ACC112 (cell line): ENCODE data around the gene AFF4.
"Not testable (repeated sequence)": the region's sequence is repeated elsewhere in the genome, so short reads cannot be mapped to it uniquely, and the experiment has no call there.

ENCODE experiments used
- H2AFZ ChIP-seq: fragments of 200-600 bp; sonication (generic); one replicate; pipeline ENCODE4 v1.6.0; 2017; ENCODE audit warnings: antibody characterized with exemption, low read length; ENCODE audit not compliant: unreplicated experiment
- H3K27ac ChIP-seq: fragments of 200-600 bp; sonication (generic); 2 replicates; pipeline ENCODE4 v1.5.1; 2014; ENCODE audit warnings: low read depth, mild to moderate bottlenecking, antibody characterized with exemption, low read length, moderate library complexity
- H3K27me3 ChIP-seq: fragments of 200-600 bp; sonication (generic); 2 replicates; pipeline ENCODE4 v1.6.1; 2014; ENCODE audit warnings: mild to moderate bottlenecking, antibody characterized with exemption, low read length, moderate library complexity, mixed read lengths; ENCODE audit not compliant: insufficient read depth
- H3K36me3 ChIP-seq: fragments of 200-600 bp; sonication (generic); 2 replicates; pipeline ENCODE4 v1.6.1; 2016; ENCODE audit warnings: mild to moderate bottlenecking, antibody characterized with exemption, low read length, moderate library complexity, mixed read lengths; ENCODE audit not compliant: insufficient read depth
- H3K4me1 ChIP-seq: fragments of 200-600 bp; sonication (generic); one replicate; pipeline ENCODE4 v1.6.1; 2016; ENCODE audit warnings: low read length, mixed read lengths; ENCODE audit not compliant: insufficient read depth, unreplicated experiment, control insufficient read depth
- H3K4me3 ChIP-seq: fragments of 200-600 bp; sonication (generic); 2 replicates; pipeline ENCODE4 v1.5.1; 2014; ENCODE audit warnings: mild to moderate bottlenecking, low read depth, low read length
- H3K79me2 ChIP-seq: fragments of 200-600 bp; sonication (generic); one replicate; pipeline ENCODE4 v1.6.0; 2016; ENCODE audit warnings: low read length; ENCODE audit not compliant: control insufficient read depth, unreplicated experiment, insufficient read depth

AFF4 gene

DNA sequence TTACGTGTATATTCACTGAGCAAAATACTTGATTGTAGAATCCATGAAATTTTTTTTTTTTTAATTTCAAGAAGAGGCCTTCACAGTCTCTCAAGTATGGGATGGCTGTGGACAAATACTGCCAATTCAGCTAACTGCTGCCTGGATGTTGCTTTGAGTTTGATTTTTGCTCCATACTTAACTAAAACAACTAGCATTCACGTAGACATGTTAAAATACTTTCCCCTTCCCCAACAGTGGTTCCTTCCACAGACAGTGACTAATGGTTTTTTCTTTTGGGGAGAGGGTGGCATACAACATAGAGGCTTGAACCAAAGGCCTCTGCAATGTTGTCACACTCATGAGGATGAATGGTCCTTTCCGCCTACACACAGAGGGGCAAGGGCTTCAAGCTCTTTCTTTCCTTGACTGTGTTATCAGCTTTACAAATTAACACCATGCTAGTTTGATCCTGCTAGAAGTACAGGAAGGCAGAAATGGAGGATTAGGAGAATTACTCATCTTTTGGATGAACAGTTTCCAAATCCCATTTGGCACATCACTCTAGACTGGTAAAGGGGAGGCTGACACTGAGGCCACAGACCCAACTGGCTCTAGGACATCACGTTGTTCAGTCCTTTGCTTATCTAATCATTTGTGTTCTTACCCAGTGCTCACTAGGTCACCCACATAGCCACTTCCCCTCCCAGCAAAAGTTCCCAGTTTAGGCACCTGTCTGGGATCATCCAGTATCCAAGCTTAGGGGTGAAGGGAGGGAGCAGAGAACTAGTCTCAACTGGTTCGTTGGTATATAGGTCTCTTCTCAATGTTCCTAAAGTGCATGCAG, 91.8 kb downstream of the AFF4 start:
- peaks cover 15% of the 10 kb centered on the region for H3K79me2 ChIP-seq
- no peak overlapping the region for H2AFZ ChIP-seq
- H3K4me3 ChIP-seq, result no peak overlapping the region
- H3K27ac ChIP-seq, result no peak overlapping the region
- peaks cover 6% of the 10 kb centered on the region for H3K4me1 ChIP-seq
- peaks cover 2% of the 10 kb centered on the region for H3K36me3 ChIP-seq
- H3K27me3 ChIP-seq, result no peaks in the 10 kb centered on the region

DNA sequence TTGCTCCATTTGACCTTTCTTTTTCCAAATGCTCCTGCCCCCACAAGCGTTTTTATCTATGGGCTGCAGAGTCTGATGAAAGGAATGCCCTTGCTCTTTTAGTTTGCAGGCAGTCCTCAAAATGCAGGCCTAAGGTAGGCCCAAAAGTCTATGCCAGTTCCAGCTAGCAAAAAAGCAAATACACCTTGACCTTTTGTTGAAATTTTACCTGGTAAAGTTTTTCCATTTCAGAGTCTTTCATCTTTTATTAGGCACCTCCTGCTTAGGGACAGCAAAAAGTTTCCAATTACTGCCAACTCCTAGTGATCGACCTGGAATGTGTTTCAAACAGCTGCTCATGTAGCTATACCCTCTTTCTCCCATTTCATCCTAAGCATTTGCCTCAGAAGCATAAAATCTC, 92.6 kb downstream of the AFF4 start:
- Histone ChIP-seq H2AFZ (no peak overlapping the region), H3K36me3 (peaks cover 2% of the 10 kb centered on the region), H3K27me3 (no peaks in the 10 kb centered on the region), H3K4me1 (peaks cover 6% of the 10 kb centered on the region), H3K27ac (no peak overlapping the region), H3K79me2 (peaks cover 15% of the 10 kb centered on the region), H3K4me3 (no peak overlapping the region)

DNA sequence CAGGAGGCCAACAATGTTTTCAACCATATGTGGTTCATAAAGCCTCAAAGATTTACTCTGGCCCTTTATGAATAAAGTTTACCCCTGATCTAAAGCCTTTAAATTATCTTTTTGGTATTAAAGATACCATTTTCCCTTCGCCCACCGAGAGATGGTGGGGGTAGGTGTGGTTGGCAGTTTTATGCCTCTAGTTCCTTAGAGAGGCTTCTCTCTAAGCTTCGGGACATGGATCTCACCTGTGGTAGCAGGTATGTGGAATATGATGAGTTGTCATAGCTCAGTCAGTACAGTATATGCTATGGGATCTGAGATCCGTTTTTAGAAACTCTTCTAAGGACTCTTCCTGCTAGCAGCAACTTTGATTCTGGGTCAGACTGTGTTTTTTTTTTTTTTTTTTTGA, 94.7 kb downstream of the AFF4 start:
- H3K4me3 ChIP-seq, result no peak overlapping the region
- H3K4me1 ChIP-seq, result peaks cover 12% of the 10 kb centered on the region
- H3K27me3 ChIP-seq, result no peaks in the 10 kb centered on the region
- peaks cover under 1% of the 10 kb centered on the region for H3K36me3 ChIP-seq
- H3K27ac ChIP-seq, result no peak overlapping the region
- no peak overlapping the region for H2AFZ ChIP-seq
- peaks cover 15% of the 10 kb centered on the region for H3K79me2 ChIP-seq

DNA sequence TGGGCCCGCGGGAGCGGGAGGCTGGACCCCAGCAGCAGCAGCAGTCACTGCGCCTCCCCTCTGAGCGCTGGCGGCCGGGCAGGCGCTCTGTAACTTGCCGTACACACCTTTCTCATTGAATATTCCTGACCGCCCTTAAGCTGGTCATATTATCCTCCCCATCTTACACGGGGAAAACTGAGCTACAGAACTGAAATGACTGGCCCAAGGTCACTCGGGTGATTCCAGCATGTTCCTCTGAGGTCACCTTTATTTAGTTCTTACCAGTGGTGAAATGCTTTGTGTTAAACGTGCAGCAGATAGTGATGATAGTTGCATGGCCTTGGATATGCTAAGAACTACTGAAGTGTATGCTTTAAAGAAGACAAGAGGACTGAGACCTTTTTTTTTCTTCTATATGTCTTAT, 96.4 kb downstream of the AFF4 start:
- peaks cover 12% of the 10 kb centered on the region for H3K4me1 ChIP-seq

DNA sequence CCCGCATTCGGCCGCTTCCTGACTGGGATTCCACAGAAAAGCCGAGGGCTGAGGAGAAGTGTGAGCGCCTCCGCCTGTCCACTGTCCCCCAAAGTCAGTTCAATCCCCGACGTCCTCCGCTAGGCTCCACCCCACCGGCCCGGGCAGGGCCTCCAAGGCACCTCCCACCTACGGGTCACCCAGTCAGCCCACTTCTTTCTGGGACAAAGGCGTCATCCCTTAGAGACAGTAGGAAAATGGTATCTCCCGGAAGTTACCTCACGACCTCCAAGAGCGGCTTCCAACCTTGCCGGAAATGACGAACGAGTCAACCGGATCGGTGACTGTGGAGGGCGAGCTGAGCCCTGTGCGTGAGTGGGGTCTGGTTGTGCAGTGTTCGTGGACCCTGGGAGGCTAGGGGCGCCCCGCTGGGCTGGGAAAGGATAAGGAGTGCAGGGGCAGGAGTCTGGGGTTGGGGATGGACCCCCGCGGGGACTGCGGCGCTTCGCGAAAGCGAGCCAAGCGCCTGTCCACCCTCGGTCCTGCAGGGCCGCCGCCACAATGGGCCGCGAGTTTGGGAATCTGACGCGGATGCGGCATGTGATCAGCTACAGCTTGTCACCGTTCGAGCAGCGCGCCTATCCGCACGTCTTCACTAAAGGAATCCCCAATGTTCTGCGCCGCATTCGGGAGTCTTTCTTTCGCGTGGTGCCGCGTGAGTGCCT, 96.9 kb downstream of the AFF4 start, which contains the start of the genes GDF9 and UQCRQ:
TSS of gene GDF9 (minus strand) at position 128 of the 704 bp plus-strand sequence. CDS start 1,936 bp downstream, outside the sequence.
TSS of gene UQCRQ (plus strand) at position 301 of the 704 bp plus-strand sequence. CDS start at position 541, 240 bp downstream.
- Histone ChIP-seq H3K27me3 (no peaks in the 10 kb centered on the region), H2AFZ (peak within 1 kb of the TSS; percentile 92), H3K27ac (peak within 1 kb of the TSS; percentile 70)

More for the DNA sequence above, 96.4 kb downstream of the AFF4 start:
- peaks cover 15% of the 10 kb centered on the region for H3K79me2 ChIP-seq
- no peaks in the 10 kb centered on the region; the same call in 1 of the 2 replicates for H3K36me3 ChIP-seq
- peak overlapping the region; percentile 93 for H3K4me3 ChIP-seq
- H2AFZ ChIP-seq, result peak overlapping the region; percentile 61
- H3K27ac ChIP-seq, result peak overlapping the region; percentile 69
- H3K27me3 ChIP-seq, result no peaks in the 10 kb centered on the region

DNA sequence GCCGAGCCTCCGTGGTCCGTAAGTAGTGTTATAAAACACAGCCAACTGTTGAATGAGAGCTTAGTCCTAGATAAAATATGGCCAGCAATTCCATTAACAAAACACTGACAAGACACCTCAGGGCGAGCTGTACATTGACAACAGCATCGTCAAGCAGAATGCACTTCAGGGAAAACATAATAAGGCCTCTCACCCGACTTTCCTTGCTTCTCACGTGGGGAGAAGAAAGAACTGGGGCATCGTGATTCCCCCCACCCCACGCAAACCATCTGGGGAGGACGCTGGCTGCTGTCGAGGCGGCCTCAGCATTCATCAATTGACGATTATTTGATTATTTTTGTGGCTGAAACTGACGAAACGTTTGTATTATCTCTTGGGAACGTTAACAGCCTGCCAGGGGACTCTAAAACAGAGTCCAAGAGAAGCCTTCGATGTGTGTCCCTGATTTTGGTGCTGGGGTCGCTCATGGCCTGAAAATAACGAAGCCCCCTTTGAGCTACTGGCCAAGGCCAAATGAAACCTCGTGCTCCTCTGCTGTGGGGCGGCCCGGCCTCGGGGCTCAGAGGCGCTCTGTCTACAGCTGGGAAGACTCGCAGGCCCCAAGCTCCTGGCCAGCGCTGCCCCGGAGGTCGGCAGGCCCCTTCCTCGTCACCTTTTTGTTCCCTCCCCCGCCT, 97.6 kb downstream of the AFF4 start:
- H3K4me1 ChIP-seq, result peaks cover 12% of the 10 kb centered on the region
- H3K4me3 ChIP-seq, result peak overlapping the region; percentile 93
- H2AFZ ChIP-seq, result peak overlapping the region; percentile 92
- peak overlapping the region; percentile 70 for H3K27ac ChIP-seq
- H3K79me2 ChIP-seq, result peaks cover 15% of the 10 kb centered on the region
- no peaks in the 10 kb centered on the region; the same call in 1 of the 2 replicates for H3K36me3 ChIP-seq
- no peaks in the 10 kb centered on the region for H3K27me3 ChIP-seq

More for the DNA sequence above, 96.9 kb downstream of the AFF4 start, which contains the start of the genes GDF9 and UQCRQ:
- peaks cover 12% of the 10 kb centered on the region for H3K4me1 ChIP-seq
- peak within 1 kb of the TSS; percentile 93 for H3K4me3 ChIP-seq
- no peaks in the 10 kb centered on the region; the same call in 1 of the 2 replicates for H3K36me3 ChIP-seq
- H3K79me2 ChIP-seq, result peaks cover 15% of the 10 kb centered on the region

DNA sequence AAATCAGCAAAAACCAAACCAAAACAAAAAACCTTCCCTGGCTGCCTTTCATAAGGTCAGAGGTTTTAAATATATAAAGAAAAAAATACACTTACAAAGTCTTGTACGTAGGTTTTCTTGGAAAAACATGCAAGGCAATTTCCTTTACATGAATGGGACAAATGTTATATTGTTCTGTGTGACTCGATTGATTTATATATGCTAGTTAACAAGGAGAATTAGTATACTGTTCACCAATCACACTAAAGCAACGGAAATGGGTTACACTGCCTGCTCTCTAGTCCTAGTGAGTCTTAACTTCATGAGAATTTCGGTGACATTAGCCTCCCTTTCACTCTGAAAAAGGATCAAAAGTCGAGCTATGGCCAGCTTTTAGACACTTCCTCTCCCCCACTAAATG, 102.7 kb downstream of the AFF4 start:
- Histone ChIP-seq H3K36me3 (no peaks in the 10 kb centered on the region), H3K4me3 (no peak overlapping the region), H3K27me3 (no peaks in the 10 kb centered on the region), H3K79me2 (no peaks in the 10 kb centered on the region), H3K27ac (no peak overlapping the region), H2AFZ (no peak overlapping the region), H3K4me1 (peaks cover 5% of the 10 kb centered on the region)

DNA sequence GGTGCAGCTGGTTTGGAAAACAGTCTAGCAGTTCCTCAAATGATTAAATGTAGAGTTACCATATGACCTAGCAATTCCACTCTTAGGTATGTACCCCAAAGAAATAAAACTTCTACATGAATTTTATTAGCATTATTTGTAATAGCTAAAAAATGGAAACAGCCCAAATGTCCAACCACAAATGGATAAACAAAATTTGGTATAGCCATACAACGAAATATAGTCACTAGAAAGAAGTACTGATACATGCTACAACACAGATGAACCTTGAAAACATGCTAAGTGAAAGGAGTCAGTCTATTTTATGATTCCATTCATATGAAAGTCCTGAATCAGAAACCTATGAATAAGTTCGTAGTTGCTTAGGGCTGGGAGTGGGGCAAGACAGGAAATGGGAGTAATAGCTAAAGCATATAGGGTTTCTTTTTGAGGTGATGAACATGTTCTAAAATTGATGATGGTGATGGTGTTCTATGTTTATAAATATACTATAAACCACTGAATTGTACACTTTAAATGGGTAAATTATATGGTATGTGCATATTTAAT, 103.5 kb downstream of the AFF4 start:
- H3K79me2 ChIP-seq, result no peaks in the 10 kb centered on the region
- no peaks in the 10 kb centered on the region for H3K36me3 ChIP-seq
- H3K4me1 ChIP-seq, result no peaks in the 10 kb centered on the region
- no peak overlapping the region for H2AFZ ChIP-seq
- H3K27ac ChIP-seq, result no peak overlapping the region
- no peak overlapping the region for H3K4me3 ChIP-seq
- H3K27me3 ChIP-seq, result no peaks in the 10 kb centered on the region

DNA sequence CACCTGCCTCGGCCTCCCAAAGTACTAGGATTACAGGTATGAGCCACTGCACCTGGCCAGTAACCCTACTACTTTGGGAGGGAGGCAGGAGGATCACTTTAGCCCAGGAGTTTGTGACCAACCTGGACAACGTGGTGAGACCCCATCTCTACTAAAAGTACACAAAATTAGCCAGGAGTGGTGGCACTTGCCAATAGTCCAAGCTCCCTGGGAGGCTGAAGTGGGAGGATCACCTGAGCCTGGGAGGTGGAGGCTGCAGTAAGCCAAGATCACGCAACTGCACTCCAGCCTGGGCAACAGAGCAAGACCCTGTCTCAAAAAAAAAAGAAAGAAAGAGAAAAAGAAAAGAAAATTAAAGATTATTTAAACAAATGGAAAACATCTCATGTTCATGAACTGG, 107.4 kb downstream of the AFF4 start:
- no peaks in the 10 kb centered on the region for H3K4me1 ChIP-seq

DNA sequence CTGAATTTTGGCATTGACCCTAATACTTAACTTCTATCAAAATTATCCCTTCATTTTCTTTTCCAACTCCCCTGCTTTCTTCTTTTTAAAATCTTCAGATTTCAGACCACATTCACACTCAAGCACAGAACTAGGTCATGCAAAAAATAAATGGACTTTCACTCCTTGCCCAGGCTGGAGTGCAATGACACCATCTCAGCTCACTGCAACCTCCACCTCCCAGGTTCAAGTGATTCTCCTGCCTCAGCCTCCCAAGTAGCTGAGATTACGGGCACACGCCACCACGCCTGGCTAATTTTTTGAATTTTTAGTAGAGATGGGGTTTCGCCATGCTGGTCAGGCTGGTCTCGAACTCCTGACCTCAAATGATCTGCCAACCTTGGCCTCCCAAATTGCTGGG, 108.4 kb downstream of the AFF4 start:
- not testable (repeated sequence) for H2AFZ ChIP-seq, H3K79me2 ChIP-seq, H3K27ac ChIP-seq, H3K4me1 ChIP-seq, H3K4me3 ChIP-seq, H3K36me3 ChIP-seq, H3K27me3 ChIP-seq

More for the DNA sequence above, 107.4 kb downstream of the AFF4 start:
- Histone ChIP-seq H3K36me3 (no peaks in the 10 kb centered on the region), H3K4me3 (no peak overlapping the region), H3K27ac (no peak overlapping the region), H2AFZ (no peak overlapping the region), H3K27me3 (no peaks in the 10 kb centered on the region), H3K79me2 (no peaks in the 10 kb centered on the region)
